ENCODE results near the gene DLG2. TPM values are rescaled to one million over a fixed set of nuclear protein-coding genes. Genes with fewer than 3 reads are reported as not detected.

DLG2 gene
- total and polyA plus RNA-seq, 9 of the 15 experiments (the other 6 are each of a cell fraction or from before 2014, with no cell fraction given): 0.52 to 1.6 (median 0.95) TPM

DNA sequence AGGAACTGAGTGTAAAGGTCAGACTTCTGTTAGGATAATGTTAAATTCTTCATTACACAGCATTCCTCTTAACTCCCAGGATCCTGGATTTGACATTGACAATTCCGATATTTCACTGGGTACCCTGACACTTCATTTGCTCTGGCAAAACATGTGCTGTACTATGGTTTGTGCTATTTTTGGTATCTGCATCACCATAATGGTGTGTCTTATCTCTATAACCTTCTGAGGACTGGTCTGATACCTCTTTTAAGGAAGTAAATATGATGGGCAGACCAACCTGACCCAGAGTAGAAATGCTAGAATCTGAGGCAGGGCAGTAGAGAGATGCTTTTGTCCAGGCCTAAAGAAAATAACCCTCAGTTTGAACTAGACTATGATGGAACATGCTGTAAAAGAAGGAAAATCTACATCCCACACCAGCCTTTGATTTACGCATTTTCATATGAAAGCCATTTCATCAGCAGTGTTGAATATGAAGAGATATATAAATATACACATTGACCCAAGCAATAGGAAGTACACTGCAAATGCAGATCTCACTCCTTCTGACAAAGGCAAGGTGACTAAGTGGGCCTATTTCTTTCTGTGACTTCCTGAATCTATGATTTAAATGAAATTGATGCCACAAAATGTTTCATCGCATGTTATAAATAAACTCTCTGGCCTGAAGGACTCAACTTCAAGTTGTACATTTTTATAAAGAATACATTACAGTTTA lies 966.7 kb downstream of the DLG2 start (continued):
- TF ChIP-seq, protein P1, sequence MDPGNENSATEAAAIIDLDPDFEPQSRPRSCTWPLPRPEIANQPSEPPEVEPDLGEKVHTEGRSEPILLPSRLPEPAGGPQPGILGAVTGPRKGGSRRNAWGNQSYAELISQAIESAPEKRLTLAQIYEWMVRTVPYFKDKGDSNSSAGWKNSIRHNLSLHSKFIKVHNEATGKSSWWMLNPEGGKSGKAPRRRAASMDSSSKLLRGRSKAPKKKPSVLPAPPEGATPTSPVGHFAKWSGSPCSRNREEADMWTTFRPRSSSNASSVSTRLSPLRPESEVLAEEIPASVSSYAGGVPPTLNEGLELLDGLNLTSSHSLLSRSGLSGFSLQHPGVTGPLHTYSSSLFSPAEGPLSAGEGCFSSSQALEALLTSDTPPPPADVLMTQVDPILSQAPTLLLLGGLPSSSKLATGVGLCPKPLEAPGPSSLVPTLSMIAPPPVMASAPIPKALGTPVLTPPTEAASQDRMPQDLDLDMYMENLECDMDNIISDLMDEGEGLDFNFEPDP (CRISPR knock-in tag; IDR thresholded peaks at IDR 0.05): no peak
- TF ChIP-seq, protein P2, sequence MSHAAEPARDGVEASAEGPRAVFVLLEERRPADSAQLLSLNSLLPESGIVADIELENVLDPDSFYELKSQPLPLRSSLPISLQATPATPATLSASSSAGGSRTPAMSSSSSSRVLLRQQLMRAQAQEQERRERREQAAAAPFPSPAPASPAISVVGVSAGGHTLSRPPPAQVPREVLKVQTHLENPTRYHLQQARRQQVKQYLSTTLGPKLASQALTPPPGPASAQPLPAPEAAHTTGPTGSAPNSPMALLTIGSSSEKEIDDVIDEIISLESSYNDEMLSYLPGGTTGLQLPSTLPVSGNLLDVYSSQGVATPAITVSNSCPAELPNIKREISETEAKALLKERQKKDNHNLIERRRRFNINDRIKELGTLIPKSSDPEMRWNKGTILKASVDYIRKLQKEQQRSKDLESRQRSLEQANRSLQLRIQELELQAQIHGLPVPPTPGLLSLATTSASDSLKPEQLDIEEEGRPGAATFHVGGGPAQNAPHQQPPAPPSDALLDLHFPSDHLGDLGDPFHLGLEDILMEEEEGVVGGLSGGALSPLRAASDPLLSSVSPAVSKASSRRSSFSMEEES (CRISPR knock-in tag; IDR thresholded peaks at IDR 0.05): no peak

DNA sequence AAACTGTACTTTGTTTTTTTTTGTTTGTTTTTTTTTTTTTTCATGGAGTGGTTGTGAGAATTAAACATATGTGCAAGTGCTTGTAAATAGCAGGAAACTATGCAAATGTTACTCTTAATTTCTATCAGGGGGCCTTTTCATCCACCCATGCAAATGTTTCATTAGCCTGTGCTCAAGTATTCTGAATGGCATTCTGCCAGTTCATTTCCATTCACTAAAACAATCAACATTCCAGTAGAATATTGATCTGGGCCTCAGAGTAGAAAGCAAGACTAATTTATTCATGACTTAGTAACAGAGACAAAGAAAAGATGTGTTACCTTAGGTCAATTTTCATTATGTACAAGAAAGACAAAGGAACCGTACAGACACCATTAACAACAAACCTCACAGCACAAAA lies 971.4 kb downstream of the DLG2 start:
- Histone ChIP-seq H3K27ac (ENCODE audit: extremely low read depth, low read depth, low read length) (no peak overlapping the region), H3K9me3 (replicated peaks; ENCODE audit: control insufficient read depth, insufficient read depth, low read depth, low read length) (no peaks in the 10 kb centered on the region), H3K4me3 (no peak overlapping the region), H2AFZ (ENCODE audit: low read depth, low read length) (no peak overlapping the region), H3K9ac (ENCODE audit: insufficient read depth in 1 of 2, low read depth in 2 of 2, low read length in 2 of 2) (no peak overlapping the region), H3K4me2 (ENCODE audit: insufficient read depth, low read length) (no peak overlapping the region), H3K79me2 (ENCODE audit: control insufficient read depth, insufficient read depth, low read length) (no peaks in the 10 kb centered on the region), H3K36me3 (ENCODE audit: control insufficient read depth, insufficient read depth, low read length) (no peaks in the 10 kb centered on the region), H3K9me1 (ENCODE audit: control insufficient read depth, insufficient read depth, low read length) (no peaks in the 10 kb centered on the region), H3K4me1 (replicated peaks in 1 of 2; ENCODE audit: control insufficient read depth in 2 of 2, insufficient read depth in 2 of 2, low read length in 2 of 2) (no peaks in the 10 kb centered on the region), H3K27me3 (ENCODE audit: control insufficient read depth in 2 of 2, insufficient read depth in 2 of 2, low read length in 2 of 2) (no peaks in the 10 kb centered on the region), H4K20me1 (replicated peaks; ENCODE audit: control insufficient read depth, insufficient read depth, low read length) (no peaks in the 10 kb centered on the region)
- CTCF ChIA-PET (ENCODE audit: low intra/inter-chr PET ratio): no interaction called here
- ATAC-seq: no peak
- in situ Hi-C loops (cut with MboI) (no loop called here), intact Hi-C loops (cut with micrococcal nuclease) (no loop called here)
- WGBS (ENCODE audit: insufficient coverage, low coverage, missing lambda C conversion rate): 9% methylated on average over 1 of the region's 1 CpG
- POLR2A ChIA-PET: interaction anchor here (0.7 kb wide), 1 partner anchor 29 kb away, joined by 3 read pairs; no protein-coding TSS in a partner anchor
- no peak for DNase-seq (ENCODE audit: extremely low read depth in 1 of 4, low spot score in 3 of 4)
- BruUV-seq (replicated peaks): no TSS peak
- FAIRE-seq: no peak
- TF ChIP-seq ZNF124 (CRISPR knock-in tag; IDR thresholded peaks at IDR 0.05): no peak
- no peak for TF ChIP-seq MYNN (IDR thresholded peaks at IDR 0.05)
- no peak for TF ChIP-seq MYNN (CRISPR knock-in tag; IDR thresholded peaks at IDR 0.05)
- no peak for TF ChIP-seq OTX1 (CRISPR knock-in tag; IDR thresholded peaks at IDR 0.05)
- TF ChIP-seq ELF4 (CRISPR knock-in tag; IDR thresholded peaks at IDR 0.05): no peak
- TF ChIP-seq, protein P3, sequence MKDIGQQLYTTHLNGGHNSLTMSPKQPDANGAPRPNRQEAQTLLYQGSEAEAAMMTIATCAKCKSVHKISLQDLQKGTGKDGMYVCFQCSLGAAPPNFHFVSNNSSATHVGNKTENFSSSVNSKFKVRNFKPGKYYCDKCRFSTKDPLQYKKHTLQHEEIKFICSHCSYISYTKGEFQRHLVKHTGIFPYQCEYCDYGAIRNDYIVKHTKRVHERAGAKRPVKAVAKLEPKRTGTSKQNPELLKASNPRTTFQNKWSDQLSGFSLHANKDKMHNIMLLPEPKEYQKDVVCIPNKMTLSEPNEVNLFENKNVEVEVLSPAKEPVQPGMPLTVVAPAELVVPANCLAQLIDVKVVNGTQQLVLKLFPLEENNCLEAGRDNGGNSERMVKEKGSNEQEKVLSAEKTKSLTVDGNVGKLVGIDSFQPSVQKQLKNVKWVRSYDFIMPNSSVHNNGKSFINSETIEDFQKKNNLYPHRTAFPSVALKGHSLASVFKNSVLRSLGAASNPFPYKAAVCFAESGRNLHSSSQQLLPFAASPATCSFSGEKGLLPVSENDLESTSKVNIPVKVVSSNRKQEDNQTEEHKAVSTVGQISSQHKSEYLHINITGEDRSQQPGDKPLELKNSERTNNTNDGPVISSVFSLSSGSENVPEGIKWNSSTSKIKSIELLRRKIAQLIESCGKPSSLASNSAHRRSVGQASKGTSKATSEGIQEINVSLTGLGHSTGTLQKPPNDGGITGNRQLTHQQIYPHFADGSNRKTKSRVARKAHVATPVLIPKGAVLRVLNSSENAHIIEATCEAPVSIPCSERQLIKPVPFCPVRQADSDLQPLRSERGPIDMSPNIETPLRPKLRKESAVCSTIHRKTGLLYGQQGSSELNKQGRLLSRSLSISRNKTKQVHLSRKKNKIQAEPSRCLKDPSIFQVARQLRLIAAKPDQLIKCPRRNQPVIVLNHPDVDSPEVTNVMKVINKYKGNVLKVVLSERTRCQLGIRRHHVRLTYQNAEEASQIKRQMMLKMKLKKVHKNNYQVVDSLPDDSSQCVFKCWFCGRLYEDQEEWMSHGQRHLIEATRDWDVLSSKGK (CRISPR knock-in tag; IDR thresholded peaks at IDR 0.05): no peak
- no peak for TF ChIP-seq ZNF76 (CRISPR knock-in tag; IDR thresholded peaks at IDR 0.05; ENCODE audit: borderline replicate concordance)
- TF ChIP-seq ZFP36 (IDR thresholded peaks at IDR 0.05; ENCODE audit: low read depth, low read length, partially characterized antibody): no peak
- TF ChIP-seq MTA1 (IDR thresholded peaks at IDR 0.05; ENCODE audit: borderline replicate concordance): no peak

All from K562 (cell line).